ENCODE results near the gene ACOT7.
"Not testable (repeated sequence)": the region's sequence is repeated elsewhere in the genome, so short reads cannot be mapped to it uniquely, and the experiment has no call there.

The ACOT7 gene

DNA sequence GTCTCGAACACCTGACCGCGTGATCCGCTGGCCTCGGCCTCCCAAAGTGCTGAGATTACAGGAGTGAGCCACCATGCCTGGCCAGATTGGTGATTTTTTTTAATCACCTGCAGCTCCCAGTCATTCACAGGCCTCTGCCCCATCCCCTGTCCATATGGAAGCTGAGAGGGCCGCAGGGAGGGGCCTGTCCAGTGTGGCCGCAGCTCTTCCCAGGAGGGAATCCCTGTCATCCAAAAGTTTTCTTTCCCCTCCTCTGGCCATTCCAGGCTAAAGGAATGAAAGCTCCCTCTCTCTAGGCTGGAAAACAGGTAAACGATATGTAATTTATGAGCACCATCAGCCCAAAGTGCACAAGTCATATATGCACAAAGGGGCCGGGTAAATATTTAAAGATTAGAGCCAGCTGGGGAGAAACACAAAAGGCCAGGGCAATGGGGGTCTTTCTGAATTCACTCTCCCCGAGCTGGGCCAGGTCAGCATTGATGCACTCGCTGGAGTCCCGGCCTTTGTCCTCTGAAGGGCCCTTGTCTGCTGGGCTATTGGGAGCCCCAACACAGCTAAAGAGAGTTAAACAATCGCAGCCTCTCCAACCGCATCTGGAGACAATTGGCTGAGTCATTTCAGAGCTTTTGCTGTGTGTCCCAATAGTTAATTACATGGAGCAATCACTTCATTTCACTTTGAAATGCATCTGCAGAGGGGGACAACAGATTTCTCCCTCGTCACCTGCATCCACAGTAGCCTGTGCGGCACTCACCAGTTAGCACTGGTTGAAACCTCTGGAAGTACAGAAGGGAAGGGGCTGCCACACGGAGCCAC lies 153.4 kb downstream of the ACOT7 start:
- intact Hi-C loops (cut with micrococcal nuclease): loop anchor here (5.0 to 10.0 kb wide), 3 partner anchors 33 to 195 kb away; partner anchors contain the start of genes RNF207 and RPL22
- Mint-ChIP-seq H3K36me3 (ENCODE audit: low read depth) (peaks cover 6% of the 10 kb centered on the region), H3K27me3 (peaks cover 72% of the 10 kb centered on the region)

DNA sequence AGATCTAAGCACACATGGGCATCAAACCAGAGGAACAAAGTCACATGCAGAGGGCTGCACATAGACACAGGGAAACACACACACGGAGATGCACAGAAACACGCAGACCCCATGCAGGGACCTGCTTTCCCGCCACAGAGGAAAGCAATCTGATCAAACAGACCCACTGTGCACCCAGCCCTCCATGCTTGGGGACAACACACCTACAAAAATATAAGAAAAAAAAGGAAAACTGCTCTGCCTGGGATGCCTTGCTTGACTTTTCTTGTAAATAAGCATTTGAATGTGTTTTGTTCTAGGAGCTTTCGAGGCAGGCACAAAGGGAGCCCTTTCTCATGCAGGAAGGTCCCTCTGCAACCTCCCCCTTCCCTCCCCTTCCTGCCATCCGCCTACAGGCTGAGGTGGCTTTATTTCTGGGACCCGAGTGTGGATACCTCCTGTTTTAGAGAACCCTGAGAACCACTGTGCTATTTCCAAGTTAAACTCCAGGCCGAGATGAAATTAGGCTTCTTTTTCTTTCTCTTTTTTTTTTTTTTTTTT lies 154.3 kb downstream of the ACOT7 start:
- Mint-ChIP-seq H3K36me3 (ENCODE audit: low read depth) (peaks cover 8% of the 10 kb centered on the region), H3K27ac (no peak overlapping the region), H3K4me1 (ENCODE audit: low read depth) (peaks cover 36% of the 10 kb centered on the region), H3K27me3 (peaks cover 63% of the 10 kb centered on the region), H3K9me3 (no peaks in the 10 kb centered on the region), H3K4me3 (no peak overlapping the region)
- intact Hi-C loops (cut with micrococcal nuclease): loop anchor here (5.0 kb wide), 1 partner anchor 42 kb away; the partner anchor contains the start of gene RPL22

More for the DNA sequence above, 153.4 kb downstream of the ACOT7 start:
- H3K27ac Mint-ChIP-seq: no peak overlapping the region
- no peaks in the 10 kb centered on the region for H3K9me3 Mint-ChIP-seq
- H3K4me1 Mint-ChIP-seq (ENCODE audit: low read depth): peaks cover 37% of the 10 kb centered on the region
- H3K4me3 Mint-ChIP-seq: no peak overlapping the region

DNA sequence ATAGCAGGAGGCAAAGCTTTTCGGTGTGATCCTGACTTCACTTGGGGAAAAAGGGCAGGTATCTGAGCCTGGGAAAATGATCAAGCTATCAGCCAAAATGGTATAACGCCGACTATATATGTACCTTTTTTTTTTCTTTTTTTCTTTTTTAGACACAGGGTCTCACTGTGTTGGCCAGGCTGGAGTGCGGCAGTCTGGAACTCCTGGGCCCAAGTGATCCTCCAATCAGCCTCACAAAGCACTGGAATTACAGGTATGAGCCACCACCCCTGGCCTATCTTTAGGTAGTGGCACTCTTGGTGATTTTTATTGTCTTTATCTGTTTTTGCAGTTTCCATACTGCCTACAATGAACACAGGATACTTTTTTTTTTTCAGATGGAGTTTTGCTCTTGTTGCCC lies 156.5 kb downstream of the ACOT7 start:
- Mint-ChIP-seq H3K27me3 (peaks cover 46% of the 10 kb centered on the region), H3K27ac (peak overlapping the region; percentile 86), H3K36me3 (ENCODE audit: low read depth) (peaks cover 30% of the 10 kb centered on the region), H3K4me3 (no peak overlapping the region), H3K9me3 (no peaks in the 10 kb centered on the region), H3K4me1 (ENCODE audit: low read depth) (peaks cover 41% of the 10 kb centered on the region)
- intact Hi-C loops (cut with micrococcal nuclease): loop anchor here (5.0 kb wide), 1 partner anchor 40 kb away; the partner anchor contains the start of gene RPL22

DNA sequence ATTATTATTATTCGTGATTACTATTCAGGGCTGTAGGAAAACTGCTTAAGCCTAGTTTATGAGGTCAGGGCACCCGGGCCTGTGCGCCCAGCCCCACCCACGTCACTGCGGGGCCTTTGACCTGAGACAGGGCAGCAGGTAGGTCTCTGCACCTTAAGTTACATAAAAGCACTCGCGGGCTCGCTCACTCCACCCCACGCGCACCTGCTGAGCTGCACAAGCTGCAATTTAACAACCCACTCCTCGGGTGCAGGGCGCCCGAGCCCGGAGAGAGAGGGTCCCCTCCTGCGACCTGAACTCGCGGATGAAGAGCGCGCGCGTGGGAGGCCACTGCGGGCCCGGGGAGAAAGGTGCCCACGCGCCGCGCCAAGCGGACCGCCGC lies 158.3 kb downstream of the ACOT7 start:
- H3K4me1 Mint-ChIP-seq (ENCODE audit: low read depth): peaks cover 31% of the 10 kb centered on the region
- peaks cover 29% of the 10 kb centered on the region for H3K27me3 Mint-ChIP-seq
- H3K27ac Mint-ChIP-seq: peak overlapping the region; percentile 86
- no peaks in the 10 kb centered on the region for H3K9me3 Mint-ChIP-seq
- intact Hi-C loops (cut with micrococcal nuclease): loop anchor here (5.0 kb wide), 1 partner anchor 38 kb away; the partner anchor contains the start of gene RPL22
- H3K4me3 Mint-ChIP-seq: peak overlapping the region; percentile 87
- H3K36me3 Mint-ChIP-seq (ENCODE audit: low read depth): peaks cover 48% of the 10 kb centered on the region

DNA sequence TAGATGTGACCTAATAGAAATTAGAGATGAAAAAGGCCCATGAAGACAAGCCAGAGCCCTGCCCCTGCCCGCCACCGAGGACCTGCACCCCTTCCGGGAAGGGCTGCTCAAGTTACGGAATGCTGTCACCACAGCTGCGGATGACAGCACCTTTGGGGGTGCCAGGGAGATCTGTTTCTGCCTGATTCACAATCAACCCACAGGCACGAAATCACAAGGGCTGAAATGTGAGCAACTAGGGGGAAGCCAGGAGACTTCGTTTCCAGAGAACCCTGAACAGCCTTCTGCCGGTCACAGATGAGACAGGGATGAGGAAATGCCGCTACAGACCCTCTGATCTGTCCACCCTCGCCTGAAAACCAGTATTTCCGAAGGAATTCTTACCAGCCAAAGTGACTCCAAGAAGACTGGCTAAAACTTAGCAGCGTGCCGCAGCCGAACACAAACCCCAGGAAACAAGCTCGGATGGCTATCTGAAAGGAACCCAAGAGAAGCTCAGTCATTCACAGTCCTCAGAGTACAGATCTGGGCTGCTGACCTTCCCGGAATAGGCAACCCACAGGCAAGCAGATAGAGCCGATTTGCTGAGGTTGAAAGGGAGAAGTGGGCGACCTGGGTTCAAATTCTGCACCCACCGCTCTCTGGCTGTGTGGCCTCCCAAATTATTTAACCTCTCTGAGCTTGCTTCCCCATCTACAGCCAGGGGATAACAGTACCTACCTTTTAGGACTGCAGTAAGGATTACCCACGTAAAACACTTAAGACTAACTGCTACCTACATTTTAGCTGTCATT lies 158.9 kb downstream of the ACOT7 start:
- Mint-ChIP-seq H3K4me1 (ENCODE audit: low read depth) (peaks cover 31% of the 10 kb centered on the region), H3K9me3 (no peaks in the 10 kb centered on the region)
- intact Hi-C loops (cut with micrococcal nuclease): loop anchor here (5.0 kb wide), 1 partner anchor 37 kb away; the partner anchor contains the start of gene RPL22

DNA sequence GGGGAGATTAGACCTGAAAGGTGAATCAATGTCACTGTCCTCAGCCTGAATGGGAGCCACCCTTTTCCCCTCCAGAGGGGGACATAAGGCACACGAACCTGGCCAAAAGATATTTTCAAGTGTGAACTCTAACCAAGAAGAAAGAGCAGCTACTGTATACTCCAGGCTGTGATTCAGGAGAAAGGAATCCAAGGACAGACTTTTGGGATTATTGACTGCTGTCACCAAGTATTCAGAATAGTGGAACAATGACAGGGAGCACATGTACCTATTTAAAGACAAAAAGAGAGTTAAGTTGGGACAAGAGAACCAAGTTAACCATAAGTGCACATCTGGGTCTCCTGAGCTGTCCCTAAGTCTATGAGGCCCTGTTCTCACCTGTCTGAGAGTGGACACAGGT lies 160.2 kb downstream of the ACOT7 start:
- H3K4me1 Mint-ChIP-seq (ENCODE audit: low read depth): peaks cover 21% of the 10 kb centered on the region
- H3K4me3 Mint-ChIP-seq: no peak overlapping the region
- H3K9me3 Mint-ChIP-seq: no peaks in the 10 kb centered on the region
- peaks cover 10% of the 10 kb centered on the region for H3K27me3 Mint-ChIP-seq
- peaks cover 67% of the 10 kb centered on the region for H3K36me3 Mint-ChIP-seq (ENCODE audit: low read depth)
- intact Hi-C loops (cut with micrococcal nuclease): no loop called here
- no peak overlapping the region for H3K27ac Mint-ChIP-seq

More for the DNA sequence above, 158.9 kb downstream of the ACOT7 start:
- peaks cover 23% of the 10 kb centered on the region for H3K27me3 Mint-ChIP-seq
- H3K36me3 Mint-ChIP-seq (ENCODE audit: low read depth): peaks cover 54% of the 10 kb centered on the region
- peak overlapping the region; percentile 87 for H3K4me3 Mint-ChIP-seq
- H3K27ac Mint-ChIP-seq: peak overlapping the region; percentile 86

DNA sequence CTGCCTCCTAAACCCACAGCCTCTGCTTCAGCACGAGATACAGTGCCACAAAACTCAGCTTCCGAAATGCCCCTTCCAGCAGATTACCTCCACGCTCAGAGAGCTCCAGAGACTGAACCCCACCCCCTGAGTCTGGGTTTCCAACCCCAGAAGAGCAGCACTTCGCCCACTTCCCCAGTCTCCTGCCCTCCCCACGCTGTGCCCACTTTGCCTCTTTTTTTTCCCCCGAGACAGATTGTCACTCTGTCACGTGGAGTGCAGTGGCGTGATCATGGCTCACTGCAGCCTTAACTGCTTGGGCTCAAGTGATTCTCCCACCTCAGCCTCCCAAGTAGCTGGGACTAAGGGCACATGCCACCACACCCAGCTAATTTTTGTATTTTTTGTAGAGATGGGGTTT lies 167.9 kb downstream of the ACOT7 start:
- Mint-ChIP-seq H3K9me3 (no peaks in the 10 kb centered on the region), H3K27me3 (no peaks in the 10 kb centered on the region), H3K36me3 (ENCODE audit: low read depth) (peaks cover 88% of the 10 kb centered on the region), H3K27ac (peak overlapping the region; percentile 20), H3K4me3 (no peak overlapping the region), H3K4me1 (ENCODE audit: low read depth) (peaks cover 25% of the 10 kb centered on the region)
- intact Hi-C loops (cut with micrococcal nuclease): no loop called here

DNA sequence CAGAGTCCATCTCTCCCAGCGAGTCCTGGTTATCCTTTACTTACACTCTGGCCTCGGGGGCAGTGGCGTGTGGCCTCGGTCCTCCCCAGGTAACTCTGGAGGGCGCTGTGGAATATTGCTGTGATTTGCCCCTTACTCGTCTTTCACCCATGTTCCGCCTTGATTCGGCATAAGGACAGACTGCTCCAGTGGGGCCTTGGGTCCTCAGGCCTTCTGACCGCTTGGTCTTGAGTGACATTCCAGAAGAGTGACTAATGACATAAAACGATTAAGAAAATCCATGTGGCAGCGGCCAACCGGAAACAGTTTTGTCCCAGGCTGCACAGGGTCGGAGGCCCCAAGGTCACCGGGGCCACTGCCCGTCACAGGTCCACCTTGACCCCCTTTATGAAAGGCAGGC lies 168.8 kb downstream of the ACOT7 start:
- no peak overlapping the region for H3K4me3 Mint-ChIP-seq
- peaks cover 27% of the 10 kb centered on the region for H3K4me1 Mint-ChIP-seq (ENCODE audit: low read depth)
- no peaks in the 10 kb centered on the region for H3K27me3 Mint-ChIP-seq
- H3K9me3 Mint-ChIP-seq: no peaks in the 10 kb centered on the region
- H3K36me3 Mint-ChIP-seq (ENCODE audit: low read depth): peaks cover 81% of the 10 kb centered on the region
- H3K27ac Mint-ChIP-seq: no peak overlapping the region
- intact Hi-C loops (cut with micrococcal nuclease): no loop called here

DNA sequence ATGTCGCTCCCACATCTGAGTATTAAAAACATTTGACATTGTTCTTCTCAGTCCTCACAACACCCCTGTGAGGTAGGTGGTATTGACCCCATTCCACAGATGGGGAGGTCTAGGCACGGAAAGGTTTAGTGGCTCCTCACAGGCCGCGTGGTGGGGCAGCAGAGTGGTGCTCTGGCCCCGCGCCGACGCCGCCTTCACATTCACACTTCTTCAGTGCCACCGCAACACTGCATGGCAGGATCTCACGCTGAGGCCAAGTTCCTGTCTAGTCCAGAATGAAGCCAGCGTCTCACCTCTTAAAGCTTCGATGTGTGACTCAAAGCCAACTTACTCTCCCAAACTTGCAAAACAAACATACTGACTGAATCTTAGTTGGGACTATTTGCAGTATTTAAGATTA lies 169.9 kb downstream of the ACOT7 start:
- H3K36me3 Mint-ChIP-seq (ENCODE audit: low read depth): peaks cover 70% of the 10 kb centered on the region
- H3K4me3 Mint-ChIP-seq: no peak overlapping the region
- intact Hi-C loops (cut with micrococcal nuclease): no loop called here

DNA sequence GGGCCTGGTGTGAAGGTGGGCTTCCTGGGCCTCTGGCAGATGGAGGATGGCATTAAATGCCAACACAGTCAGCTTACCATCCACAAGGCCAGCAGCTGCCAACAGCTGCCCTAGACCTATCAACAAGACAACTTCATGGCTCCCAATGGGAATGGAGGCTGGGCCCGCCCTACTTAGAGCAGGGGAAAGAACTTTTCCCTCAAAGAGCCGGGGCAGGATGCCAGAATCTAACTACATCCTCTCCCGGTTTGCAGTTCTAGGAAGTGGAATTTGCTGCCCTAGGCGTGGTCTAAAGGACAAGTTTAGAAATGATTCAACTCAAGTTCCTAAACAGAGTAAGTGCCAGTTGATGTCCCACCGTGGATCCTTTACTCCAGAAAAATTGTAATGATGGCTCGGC lies 170.9 kb downstream of the ACOT7 start:
- no peak overlapping the region for H3K4me3 Mint-ChIP-seq
- peaks cover 60% of the 10 kb centered on the region for H3K36me3 Mint-ChIP-seq (ENCODE audit: low read depth)
- intact Hi-C loops (cut with micrococcal nuclease): no loop called here
- no peaks in the 10 kb centered on the region for H3K9me3 Mint-ChIP-seq
- H3K4me1 Mint-ChIP-seq (ENCODE audit: low read depth): peaks cover 35% of the 10 kb centered on the region
- H3K27me3 Mint-ChIP-seq: no peaks in the 10 kb centered on the region
- peak overlapping the region; percentile 61 for H3K27ac Mint-ChIP-seq

More for the DNA sequence above, 169.9 kb downstream of the ACOT7 start:
- Mint-ChIP-seq H3K4me1 (ENCODE audit: low read depth) (peaks cover 33% of the 10 kb centered on the region), H3K9me3 (no peaks in the 10 kb centered on the region), H3K27me3 (no peaks in the 10 kb centered on the region), H3K27ac (peak overlapping the region; percentile 61)

DNA sequence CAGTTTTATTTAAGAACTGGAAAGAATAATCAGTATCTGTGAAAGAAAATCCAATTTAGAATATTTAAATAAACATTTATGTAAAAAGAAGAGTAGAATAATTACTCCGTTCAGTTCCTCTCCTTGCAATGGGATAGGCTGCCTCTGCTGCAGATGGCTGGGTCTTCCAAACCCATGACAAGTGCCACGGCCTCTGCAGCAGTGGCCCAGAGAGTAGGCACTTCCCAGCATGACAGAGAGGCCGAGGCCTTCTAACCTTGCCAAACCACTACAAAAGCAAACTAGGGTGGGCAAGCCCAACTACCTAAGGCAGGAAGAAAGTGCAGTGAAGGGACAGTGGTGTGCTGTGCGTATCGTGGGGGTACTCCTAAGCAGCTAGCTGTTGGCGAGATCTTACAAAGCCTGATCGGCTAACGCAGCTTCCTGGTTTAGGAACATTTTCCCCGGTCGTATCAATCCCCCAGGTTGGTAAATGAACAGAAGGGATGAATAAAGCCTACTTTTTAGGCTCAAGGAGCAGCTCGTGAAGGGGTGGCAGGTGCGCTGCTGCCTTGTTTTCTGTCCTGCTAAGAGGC lies 172.3 kb downstream of the ACOT7 start:
- intact Hi-C loops (cut with micrococcal nuclease): no loop called here
- Mint-ChIP-seq H3K4me3 (no peak overlapping the region), H3K4me1 (ENCODE audit: low read depth) (peaks cover 35% of the 10 kb centered on the region), H3K9me3 (no peaks in the 10 kb centered on the region), H3K27me3 (peaks cover 8% of the 10 kb centered on the region), H3K27ac (no peak overlapping the region), H3K36me3 (ENCODE audit: low read depth) (peaks cover 47% of the 10 kb centered on the region)

DNA sequence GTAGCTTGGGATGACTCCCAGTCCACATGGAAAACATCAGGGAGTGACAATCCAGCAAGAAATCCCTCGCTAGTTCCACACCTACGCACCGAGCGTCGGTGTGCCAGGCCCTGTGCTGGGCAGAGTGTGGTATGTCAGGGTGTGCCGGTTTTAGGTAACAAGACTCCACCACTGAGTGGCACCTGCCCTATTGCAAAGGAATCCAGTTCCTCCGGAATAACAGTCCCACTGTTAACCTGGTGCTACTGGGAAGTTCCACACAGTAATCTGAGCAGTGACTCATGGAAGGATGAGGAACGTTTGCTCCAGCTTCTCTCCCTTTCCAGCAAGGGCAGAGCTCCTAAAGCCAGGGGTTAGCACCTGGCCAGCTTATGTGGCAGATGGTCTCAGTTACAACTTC lies 173.3 kb downstream of the ACOT7 start:
- Mint-ChIP-seq H3K36me3 (ENCODE audit: low read depth) (peaks cover 36% of the 10 kb centered on the region), H3K4me1 (ENCODE audit: low read depth) (peaks cover 35% of the 10 kb centered on the region)

DNA sequence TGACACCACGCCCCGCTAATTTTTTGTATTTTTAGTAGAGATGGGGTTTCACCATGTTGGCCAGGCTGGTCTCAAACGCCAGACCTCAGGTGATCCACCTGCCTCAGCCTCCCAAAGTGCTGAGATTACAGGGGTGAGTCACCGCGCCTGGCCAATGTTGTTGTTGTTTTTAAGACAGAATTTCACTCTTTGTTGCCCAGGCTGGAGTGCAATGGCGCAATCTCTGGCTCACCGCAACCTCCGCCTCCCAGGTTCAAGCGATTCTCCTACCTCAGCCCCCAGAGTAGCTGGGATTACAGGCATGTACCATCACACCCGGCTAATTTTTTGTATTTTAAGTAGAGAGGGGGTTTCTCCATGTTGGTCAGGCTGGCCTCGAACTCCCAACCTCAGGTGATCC lies 173.9 kb downstream of the ACOT7 start:
- intact Hi-C loops (cut with micrococcal nuclease); H3K9me3 Mint-ChIP-seq; H3K27ac Mint-ChIP-seq; H3K4me3 Mint-ChIP-seq: not testable (repeated sequence)
- Mint-ChIP-seq H3K4me1 (ENCODE audit: low read depth) (peaks cover 35% of the 10 kb centered on the region), H3K36me3 (ENCODE audit: low read depth) (peaks cover 31% of the 10 kb centered on the region), H3K27me3 (peaks cover 22% of the 10 kb centered on the region)

More for the DNA sequence above, 173.3 kb downstream of the ACOT7 start:
- H3K27me3 Mint-ChIP-seq: peaks cover 18% of the 10 kb centered on the region
- H3K4me3 Mint-ChIP-seq: no peak overlapping the region
- no peak overlapping the region for H3K27ac Mint-ChIP-seq
- no peaks in the 10 kb centered on the region for H3K9me3 Mint-ChIP-seq
- intact Hi-C loops (cut with micrococcal nuclease): no loop called here
